GM18907 (cell line): ENCODE measurements around the gene GNB1L.

Source experiments
- ATAC-seq: cut with Tn5 transposase; IDR thresholded peaks from one replicate; pipeline ENCODE4 v1.9.1; 2021; ENCODE audit warnings: mild to moderate bottlenecking, moderate library complexity; ENCODE audit not compliant: unreplicated experiment

Gene GNB1L

DNA sequence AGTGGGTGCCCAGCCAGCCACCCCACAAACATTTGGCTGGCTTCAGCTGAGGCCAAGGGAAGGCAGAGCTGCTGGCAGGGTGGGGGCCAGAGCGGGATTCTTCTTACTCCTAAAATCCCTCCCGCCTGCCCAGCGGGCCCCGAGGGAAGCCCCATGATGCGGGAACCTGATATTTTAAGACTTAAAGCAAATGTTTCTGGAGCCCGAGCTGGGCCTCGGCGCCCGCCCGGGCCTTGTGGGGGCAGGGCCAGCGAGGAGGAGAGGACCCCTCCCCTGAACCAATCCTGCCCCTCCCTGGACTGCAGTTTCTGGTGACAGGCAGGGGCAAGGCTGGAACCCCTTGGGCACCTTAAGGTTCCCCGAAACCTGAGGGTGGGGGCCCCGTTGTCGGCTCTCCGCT lies 114.1 kb downstream of the GNB1L start:
- ATAC-seq = no peak

DNA sequence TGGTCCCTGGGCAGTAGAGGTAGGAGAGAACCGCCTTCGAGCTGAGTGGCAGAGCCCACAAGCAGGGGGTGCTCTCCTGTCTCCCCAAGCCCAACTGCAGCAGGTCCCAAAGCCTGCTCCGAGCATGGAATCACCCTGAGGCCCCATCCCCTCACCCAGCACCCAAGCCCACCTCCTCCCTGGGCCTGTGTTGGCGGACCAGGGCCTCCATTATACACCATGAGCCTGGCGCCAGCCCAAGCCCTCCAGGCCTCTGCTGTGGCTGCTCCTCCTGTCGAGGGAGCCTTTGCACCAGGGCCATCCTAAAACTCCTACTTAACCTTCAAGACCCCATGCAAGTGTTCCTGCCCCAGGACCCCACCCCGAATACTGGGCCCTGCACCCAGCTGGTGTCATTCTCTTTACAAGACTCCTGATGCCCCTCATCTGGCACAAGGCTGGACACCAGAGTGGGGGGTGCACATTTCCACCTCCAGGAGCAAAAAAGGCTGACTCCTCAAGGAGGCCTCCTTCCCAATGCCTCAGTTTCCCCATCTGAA lies 114.7 kb downstream of the GNB1L start:
- ATAC-seq = no peak

DNA sequence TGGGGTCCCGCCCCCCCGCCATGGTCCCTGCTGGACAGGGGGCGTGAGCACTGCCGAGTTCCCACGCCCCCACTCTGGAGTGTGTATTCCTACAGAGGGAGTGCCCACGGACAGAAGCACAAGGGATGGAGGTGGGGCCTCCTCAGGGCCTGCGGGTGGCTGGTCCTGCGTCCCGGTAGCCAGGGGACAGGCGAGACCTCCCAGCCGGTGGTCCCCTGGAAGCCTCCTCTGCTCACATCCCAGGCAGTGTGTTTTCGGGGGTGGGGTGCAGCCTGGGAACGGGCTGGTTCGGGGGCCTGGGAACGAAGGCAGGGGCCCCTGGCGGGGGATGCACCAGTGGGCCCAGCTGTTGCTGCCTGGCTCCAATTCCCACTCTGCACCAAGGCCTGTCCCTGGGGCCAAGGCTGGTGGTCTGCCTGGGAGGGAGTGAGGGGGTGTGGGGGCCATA lies 115.2 kb downstream of the GNB1L start:
- no peak for ATAC-seq

DNA sequence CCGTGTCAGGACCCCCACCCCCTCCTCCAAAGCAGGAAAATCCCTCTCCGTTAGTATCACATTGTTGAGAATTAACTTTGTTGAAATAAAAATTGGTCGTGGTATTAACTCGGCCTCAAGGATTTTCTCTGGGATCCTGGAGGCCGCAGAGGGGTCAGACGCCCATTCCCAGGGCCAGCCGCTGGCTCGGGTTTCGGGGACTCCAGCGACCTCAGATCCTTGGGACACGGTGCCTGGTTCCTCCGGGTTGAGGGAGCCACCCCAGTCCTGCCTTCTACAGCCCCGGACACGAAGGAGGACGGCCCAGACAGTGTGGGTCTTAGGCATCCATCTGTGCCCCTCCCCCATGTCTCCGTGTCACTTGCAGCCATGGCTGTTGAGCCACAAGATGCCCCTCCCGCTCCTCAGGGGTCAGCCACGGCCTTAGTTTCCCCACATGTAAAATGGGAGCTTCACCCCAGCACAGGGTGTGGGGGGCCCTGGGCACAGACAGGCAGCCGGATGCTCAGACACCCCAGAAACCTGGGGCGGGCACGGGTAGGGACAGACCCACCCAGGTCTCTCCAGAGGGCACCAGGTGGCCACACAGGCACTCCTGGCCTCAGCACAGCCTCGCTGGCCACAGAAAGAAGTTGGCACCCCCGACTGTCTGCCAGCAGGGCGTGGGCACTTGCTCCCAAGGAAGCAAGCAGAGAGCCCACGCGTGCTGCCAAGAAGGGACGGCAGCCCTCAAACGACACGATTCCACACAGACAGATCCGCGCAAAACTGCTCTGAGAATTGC lies 115.8 kb downstream of the GNB1L start:
- ATAC-seq = no peak

DNA sequence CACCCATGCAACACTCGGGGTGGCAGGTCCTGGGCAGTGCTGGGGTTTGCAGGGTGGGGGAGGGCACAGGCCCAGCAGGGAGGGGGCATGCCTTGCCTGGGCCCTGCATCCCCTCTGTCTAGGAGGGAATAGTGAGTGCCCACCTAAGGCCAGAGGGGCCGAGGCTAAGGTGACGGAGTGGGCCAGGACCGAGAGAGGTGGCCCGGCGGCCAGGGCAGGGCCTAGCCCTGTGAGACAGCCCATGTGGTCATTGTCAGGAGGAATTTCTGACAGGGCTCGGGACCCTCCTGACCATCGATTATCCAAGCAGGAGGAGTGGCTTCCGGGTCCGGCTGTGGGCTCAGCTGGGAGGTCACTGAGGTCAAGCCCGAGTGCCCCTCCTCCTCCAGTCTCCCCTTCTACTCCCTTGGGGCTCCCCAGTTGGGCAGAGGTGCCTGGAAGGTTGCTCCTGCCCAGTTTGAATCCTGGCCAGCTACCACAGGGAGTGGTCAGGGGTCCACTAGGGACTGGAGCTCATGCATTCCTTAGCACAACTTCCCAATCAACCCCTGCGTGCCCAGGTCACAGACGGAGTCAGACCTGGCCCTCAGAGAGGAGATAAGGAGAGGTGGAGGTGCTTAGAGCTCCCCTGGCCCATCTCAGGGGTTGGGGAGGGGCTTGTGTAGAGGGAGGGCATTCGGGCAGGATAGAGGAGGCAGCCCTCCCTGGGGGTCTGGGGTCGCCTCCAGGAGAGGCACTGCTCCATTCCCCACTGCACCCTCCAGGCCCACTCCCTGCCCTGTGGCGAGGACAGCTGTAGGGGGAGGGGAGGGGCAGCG lies 116.6 kb downstream of the GNB1L start:
- no peak for ATAC-seq

DNA sequence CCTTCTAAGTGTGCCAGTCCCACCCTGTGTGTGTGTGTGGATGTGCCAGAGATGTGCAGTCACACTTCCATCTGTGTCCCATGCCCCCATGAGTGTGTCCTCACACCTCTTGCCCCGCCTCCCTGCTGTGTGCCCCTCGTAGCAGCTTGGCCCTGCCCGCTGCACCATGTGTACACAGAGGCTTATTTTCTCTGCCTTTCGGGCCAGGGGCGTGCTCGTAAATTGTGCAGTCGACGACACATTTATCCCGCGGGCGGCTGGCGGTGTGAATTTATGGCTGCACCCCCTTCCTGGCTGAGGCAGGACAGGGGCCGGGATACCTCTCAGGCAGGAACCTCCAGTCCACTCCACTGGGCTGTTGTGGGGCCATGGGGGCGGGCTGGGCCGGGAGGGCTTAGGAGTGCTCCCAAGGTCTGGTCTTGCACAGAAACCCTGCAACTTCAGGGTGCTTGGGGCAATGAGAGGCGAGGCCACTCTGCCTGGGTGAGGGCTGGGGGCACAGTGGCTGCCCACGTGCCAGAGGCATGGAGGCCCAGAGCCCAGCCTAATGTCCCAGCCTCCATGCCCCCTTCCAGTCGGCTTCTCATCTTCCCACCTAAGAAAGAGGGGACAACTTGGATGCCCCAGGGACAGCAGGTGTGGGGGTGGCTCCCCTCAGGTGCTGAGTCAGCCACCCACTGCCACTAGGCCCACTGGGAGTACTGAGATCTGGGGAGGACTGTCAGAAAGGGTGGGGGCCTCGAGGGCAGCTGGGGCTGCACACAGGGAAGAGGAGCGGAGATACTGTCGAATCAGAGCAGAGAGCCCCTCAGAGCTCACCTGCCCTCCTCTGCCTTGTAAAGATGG lies 118.8 kb downstream of the GNB1L start:
- ATAC-seq = no peak

DNA sequence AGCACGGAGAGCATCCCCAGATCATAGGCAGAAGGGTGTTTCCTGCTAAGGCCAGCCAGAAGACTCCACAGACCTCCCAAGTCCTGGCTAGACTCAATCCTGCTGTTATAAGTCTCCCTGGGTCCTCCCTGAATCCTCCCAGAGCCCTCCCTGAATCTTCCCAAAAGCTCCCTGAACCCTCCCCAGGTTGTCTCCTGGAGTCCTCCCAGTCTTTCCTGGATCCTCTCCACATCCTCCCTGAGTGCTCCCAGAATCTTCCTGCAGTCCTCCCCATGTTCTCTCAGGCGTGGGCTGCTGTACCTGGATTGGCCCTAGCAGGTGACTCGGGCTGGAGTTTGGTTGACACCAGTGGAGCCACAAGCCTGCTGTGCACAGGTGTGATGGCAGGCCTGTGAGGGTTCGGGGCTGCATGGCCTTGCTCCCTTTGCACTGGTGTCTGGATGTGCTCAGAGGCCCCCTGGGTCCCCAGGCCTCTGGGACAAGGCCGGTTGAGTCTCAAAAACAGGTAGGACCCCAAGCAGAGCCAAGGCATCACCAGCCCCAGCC lies 119.8 kb downstream of the GNB1L start:
- ATAC-seq = no peak

DNA sequence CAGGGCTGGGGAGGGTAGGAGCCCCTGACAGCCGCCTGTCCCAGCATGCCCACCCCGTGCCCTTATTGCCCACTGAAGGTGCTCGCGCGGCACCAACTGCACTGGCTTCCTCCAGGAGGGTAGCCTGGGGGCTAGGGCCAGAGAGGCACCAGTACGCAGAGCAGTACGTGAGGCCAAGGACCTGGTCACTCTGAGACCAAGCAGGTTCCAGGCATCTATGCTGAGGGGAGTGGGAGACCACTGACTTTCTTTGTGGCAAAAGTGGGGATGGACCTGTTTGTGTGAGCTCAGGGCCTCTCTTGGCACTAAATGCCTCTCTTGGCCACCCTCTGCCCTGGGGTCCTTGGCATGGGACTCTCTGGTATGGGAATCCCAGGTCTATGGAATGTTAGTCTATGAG lies 120.5 kb downstream of the GNB1L start:
- no peak for ATAC-seq

DNA sequence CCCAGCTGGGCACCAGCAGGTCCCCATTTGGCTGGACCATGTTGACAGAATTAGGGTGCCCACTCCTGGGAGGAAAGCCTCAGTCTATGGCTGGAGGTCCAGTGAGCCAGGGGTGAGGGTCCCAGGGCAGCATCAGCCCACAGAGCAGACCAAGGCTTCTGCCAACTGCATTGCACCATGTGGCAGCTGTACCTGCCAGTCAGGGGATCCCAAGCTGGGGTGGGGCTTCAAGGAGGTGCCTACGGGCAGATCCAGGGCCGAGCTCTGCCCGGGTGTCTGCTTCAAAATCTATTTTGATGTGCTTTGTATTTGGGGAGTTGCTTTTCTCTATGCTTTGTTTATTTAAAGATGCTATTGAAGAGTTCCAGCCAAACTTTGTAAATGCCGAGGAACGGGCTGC lies 120.9 kb downstream of the GNB1L start:
- no peak for ATAC-seq
